Activated CD8-positive, alpha-beta memory T cell treated with anti-CD3 and anti-CD28 coated beads, Interleukin-2, amount 50 U/mL, for 1 hour (primary cell): ENCODE measurements around the gene C10orf53.
"Not testable (repeated sequence)": the region's sequence is repeated elsewhere in the genome, so short reads cannot be mapped to it uniquely, and the experiment has no call there.

Source experiments
- DNase-seq: peaks from one replicate; pipeline ENCODE4 v3.0.0-alpha.2; 2020; ENCODE audit errors: extremely low read depth

Gene C10orf53

GRCh38 chr10:49652421-49653272 is 26.8 kb upstream of the C10orf53 start:
- DNase-seq, result no peak

- no peak for DNase-seq
These were observed 26.1 kb upstream of the C10orf53 start for GRCh38 chr10:49653273-49653929.

- DNase-seq, result no peak
These were observed 25.3 kb upstream of the C10orf53 start for GRCh38 chr10:49654036-49654693.

- no peak for DNase-seq
These were observed 24.4 kb upstream of the C10orf53 start for GRCh38 chr10:49655099-49655498.

- DNase-seq, result no peak
These were observed 22.5 kb upstream of the C10orf53 start for GRCh38 chr10:49656845-49657493.

- DNase-seq, result no peak
These were observed 21.8 kb upstream of the C10orf53 start for GRCh38 chr10:49657606-49658005.

GRCh38 chr10:49661140-49661856 is 18.2 kb upstream of the C10orf53 start:
- no peak for DNase-seq

- no peak for DNase-seq
These were observed 17.2 kb upstream of the C10orf53 start for GRCh38 chr10:49662169-49662830.

GRCh38 chr10:49663596-49663995 is 15.9 kb upstream of the C10orf53 start:
- no peak for DNase-seq

GRCh38 chr10:49664006-49664841 is 15.2 kb upstream of the C10orf53 start:
- no peak for DNase-seq

GRCh38 chr10:49664842-49665355 is 14.6 kb upstream of the C10orf53 start:
- DNase-seq, result no peak

- DNase-seq, result no peak
These were observed 13.3 kb upstream of the C10orf53 start for GRCh38 chr10:49666054-49666615.

GRCh38 chr10:49666685-49667084 is 12.8 kb upstream of the C10orf53 start:
- DNase-seq, result no peak

- no peak for DNase-seq
These were observed 11.5 kb upstream of the C10orf53 start for GRCh38 chr10:49667991-49668390.

GRCh38 chr10:49668684-49669083 is 10.8 kb upstream of the C10orf53 start:
- DNase-seq, result no peak

GRCh38 chr10:49678827-49679479 is 498 bp upstream of the C10orf53 start:
- DNase-seq, result no peak

- not testable (repeated sequence) for DNase-seq
These were observed 3.0 kb downstream of the C10orf53 start for GRCh38 chr10:49682449-49682848.

- no peak for DNase-seq
These were observed 3.4 kb downstream of the C10orf53 start for GRCh38 chr10:49682879-49683278.

GRCh38 chr10:49686651-49687050 is 7.2 kb downstream of the C10orf53 start:
- DNase-seq, result no peak
